Neural cell (in vitro differentiated cells): ENCODE data around the gene BCL7B. TPM values are rescaled to one million over a fixed set of nuclear protein-coding genes. Genes with fewer than 3 reads are reported as not detected.

Experiments used
- H2AFZ ChIP-seq: fragments of 200-600, 300-800 bp; sonication (generic), shearing (Covaris generic); 2 replicates; pipeline ENCODE4 v1.6.0; 2014; ENCODE audit warnings: low read depth, mild to moderate bottlenecking, antibody characterized with exemption, low read length, moderate library complexity
- H3F3A ChIP-seq: fragments of 200-600 bp; shearing (Covaris generic); 2 replicates; pipeline ENCODE4 v1.6.1; 2016; ENCODE audit warnings: mild to moderate bottlenecking, moderate library complexity, mixed read lengths, antibody characterized with exemption, low read length; ENCODE audit not compliant: insufficient read depth, poor library complexity, severe bottlenecking
- H3K27ac ChIP-seq: fragments of 200-600, 300-800 bp; sonication (generic), shearing (Covaris generic); 2 replicates; pipeline ENCODE4 v1.5.1; 2014; ENCODE audit warnings: mild to moderate bottlenecking, low read length, moderate library complexity
- H3K27me3 ChIP-seq: fragments of 300-800, 200-600 bp; sonication (generic), shearing (Covaris generic); 2 replicates; pipeline ENCODE4 v1.6.0; 2014; ENCODE audit warnings: mild to moderate bottlenecking, low read depth, low read length, moderate library complexity; ENCODE audit not compliant: insufficient read depth
- H3K36me3 ChIP-seq: fragments of 300-800, 200-600 bp; sonication (generic), shearing (Covaris generic); 2 replicates; pipeline ENCODE4 v1.5.1; 2014; ENCODE audit warnings: mild to moderate bottlenecking, antibody characterized with exemption, low read length, moderate library complexity; ENCODE audit not compliant: insufficient read depth
- H3K4me2 ChIP-seq: fragments of 300-800, 200-600 bp; sonication (generic), shearing (Covaris generic); 2 replicates; pipeline ENCODE4 v1.6.0; 2014; ENCODE audit warnings: mild to moderate bottlenecking, low read length
- H3K4me3 ChIP-seq: fragments of 300-800, 200-600 bp; sonication (generic), shearing (Covaris generic); 2 replicates; pipeline ENCODE4 v1.5.1; 2014; ENCODE audit warnings: mild to moderate bottlenecking, low read length, moderate library complexity
- H3K79me2 ChIP-seq: fragments of 200-600 bp; shearing (Covaris generic); replicated peaks from 2 replicates; pipeline ENCODE4 v1.6.0; 2014; ENCODE audit warnings: mild to moderate bottlenecking, low read length, moderate library complexity; ENCODE audit not compliant: insufficient read depth
- H3K9ac ChIP-seq: fragments of 300-800, 200-600 bp; sonication (generic), shearing (Covaris generic); 2 replicates; pipeline ENCODE4 v1.6.1; 2016; ENCODE audit warnings: mild to moderate bottlenecking, low read length, mixed read lengths
- H3K9me2 ChIP-seq: fragments of 200-600 bp; shearing (Covaris generic); 2 replicates; pipeline ENCODE4 v1.6.1; 2016; ENCODE audit warnings: mild to moderate bottlenecking, low read length, mixed read lengths; ENCODE audit not compliant: insufficient read depth
- H3K9me3 ChIP-seq: fragments of 200-600, 300-800 bp; sonication (generic), shearing (Covaris generic); 2 replicates; pipeline ENCODE4 v1.6.1; 2016; ENCODE audit warnings: mild to moderate bottlenecking, mixed run types, low read length, moderate library complexity, mixed read lengths
- H4K20me1 ChIP-seq: fragments of 200-600 bp; shearing (Covaris generic); 2 replicates; pipeline ENCODE4 v1.6.1; 2016; ENCODE audit warnings: mild to moderate bottlenecking, mixed run types; ENCODE audit not compliant: insufficient read depth
- CTCF ChIP-seq: fragments of 450-650 bp; IDR thresholded peaks from 2 replicates; pipeline ENCODE4 v1.5.1; 2014; ENCODE audit warnings: antibody characterized with exemption, mild to moderate bottlenecking, moderate library complexity; ENCODE audit not compliant: poor library complexity, severe bottlenecking
- EP300 ChIP-seq: fragments of 450-650 bp; conservative IDR thresholded peaks from 2 replicates; pipeline ENCODE4 v1.6.1; 2014; ENCODE audit warnings: antibody characterized with exemption, mild to moderate bottlenecking, moderate library complexity; ENCODE audit not compliant: poor library complexity, severe bottlenecking
- EZH2 ChIP-seq: fragments of 200-600, 300-800 bp; shearing (Covaris generic), sonication (generic); IDR thresholded peaks from 2 replicates; pipeline ENCODE4 v1.6.1; 2014; ENCODE audit warnings: antibody characterized with exemption, low read length, borderline replicate concordance, mild to moderate bottlenecking; ENCODE audit not compliant: insufficient read depth, poor library complexity, severe bottlenecking
- MXI1 ChIP-seq: fragments of 450-650 bp; conservative IDR thresholded peaks from 2 replicates; pipeline ENCODE4 v1.6.1; 2014; ENCODE audit warnings: antibody characterized with exemption, mild to moderate bottlenecking; ENCODE audit not compliant: poor library complexity, severe bottlenecking
- POLR2AphosphoS5 ChIP-seq: IDR thresholded peaks from 2 replicates; pipeline ENCODE4 v1.6.1; 2012
- RAD21 ChIP-seq: fragments of 450-650 bp; conservative IDR thresholded peaks from 2 replicates; pipeline ENCODE4 v1.6.1; 2014; ENCODE audit warnings: antibody characterized with exemption, mild to moderate bottlenecking, moderate library complexity
- REST ChIP-seq: IDR thresholded peaks from 2 replicates; pipeline ENCODE4 v1.6.1; 2012; ENCODE audit warnings: borderline replicate concordance
- SMC3 ChIP-seq: fragments of 450-650 bp; conservative IDR thresholded peaks from 2 replicates; pipeline ENCODE4 v1.6.1; 2014; ENCODE audit warnings: antibody characterized with exemption, mild to moderate bottlenecking, moderate library complexity; ENCODE audit not compliant: poor library complexity
- TAF1 ChIP-seq: IDR thresholded peaks from 2 replicates; pipeline ENCODE4 v1.6.1; 2012; ENCODE audit warnings: low read depth
- polyA plus RNA-seq: library from polyadenylated mRNA; depleted of rRNA; stranded (reverse); fragments of >200 nt; gene quantifications from 2 replicates; pipeline ENCODE4 v1.2.3, GENCODE V29; 2014

Gene BCL7B
- polyA plus RNA-seq, 1 donor from 2014 or later = 23.6 TPM

DNA sequence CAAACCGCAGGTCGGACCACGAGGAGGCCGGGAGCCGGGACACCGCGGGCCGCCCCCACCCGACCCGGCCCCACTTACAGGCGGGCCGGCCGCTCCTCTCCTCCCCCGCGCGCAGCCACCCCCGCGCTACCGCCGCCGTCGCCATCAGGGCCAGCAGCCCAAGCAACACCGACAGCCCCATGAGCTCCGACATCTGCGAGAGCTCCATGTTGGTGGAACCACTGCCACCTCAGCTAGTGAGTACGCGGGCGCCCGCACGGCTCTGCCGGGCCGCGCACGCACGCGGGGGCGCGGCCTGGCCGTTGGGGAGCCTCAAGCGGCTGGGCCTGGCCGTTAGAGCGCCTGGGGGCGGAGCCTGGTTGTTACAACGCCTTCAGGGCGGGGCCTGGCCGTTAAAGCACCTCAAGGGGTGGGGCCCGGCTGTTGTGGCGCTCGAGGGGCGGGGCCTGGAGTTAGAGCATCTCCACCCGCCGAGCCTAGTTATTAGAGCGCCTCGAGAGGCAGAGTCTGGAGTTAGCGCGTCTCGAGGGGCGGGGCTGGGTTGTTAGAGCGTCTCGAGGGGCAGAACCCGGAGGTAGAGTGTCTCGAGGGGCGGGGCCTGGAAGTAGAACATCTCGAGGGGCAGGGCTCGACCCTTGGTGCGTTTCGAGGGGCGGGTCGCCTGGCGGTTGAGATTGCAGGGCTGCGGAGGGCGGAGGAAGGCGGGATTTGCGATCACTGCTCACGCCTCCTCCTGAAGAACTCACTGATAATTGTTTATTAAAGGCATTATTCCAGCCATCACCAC, 21.0 kb upstream of the BCL7B start, which contains the start of gene TBL2:
Gene TBL2 (minus strand): TSS at position 238 of the 787 bp plus-strand sequence. CDS start 30 bp downstream, at position 208.
- Histone ChIP-seq H3K9ac (peak within 1 kb of the TSS; percentile 84), H3K9me2 (no peaks in the 10 kb centered on the region), H4K20me1 (no peaks in the 10 kb centered on the region), H3K79me2 (peaks cover 12% of the 10 kb centered on the region), H2AFZ (peak within 1 kb of the TSS; percentile 62), H3K27ac (peak within 1 kb of the TSS; percentile 55), H3K4me2 (peak within 1 kb of the TSS; percentile 97), H3K9me3 (no peaks in the 10 kb centered on the region), H3K36me3 (no peaks in the 10 kb centered on the region), H3F3A (no peaks in the 10 kb centered on the region), H3K4me3 (peak within 1 kb of the TSS; percentile 96), H3K27me3 (no peaks in the 10 kb centered on the region)
- TF ChIP-seq EP300 (peak; percentile 19), SMC3 (no peak), RAD21 (no peak), MXI1 (peak; percentile 91), EZH2 (no peak), TAF1 (peak; percentile 95), POLR2AphosphoS5 (peak; percentile 94), CTCF (peak; percentile 42), REST (peak; percentile 86)

GRCh38 chr7:73577627-73578341, 20.3 kb upstream of the BCL7B start:
- peak overlapping the region; percentile 97 for H3K4me2 ChIP-seq
- no peaks in the 10 kb centered on the region for H3K9me2 ChIP-seq
- H3K9ac ChIP-seq = peak overlapping the region; percentile 84
- TF ChIP-seq SMC3 (no peak), EP300 (no peak), RAD21 (no peak), CTCF (no peak), EZH2 (no peak), REST (no peak), TAF1 (no peak), MXI1 (no peak)
- H3K27ac ChIP-seq = peak overlapping the region; percentile 55
- peak overlapping the region; percentile 96 for H3K4me3 ChIP-seq
- no peaks in the 10 kb centered on the region for H3F3A ChIP-seq
- no peaks in the 10 kb centered on the region for H3K9me3 ChIP-seq
- no peaks in the 10 kb centered on the region for H3K36me3 ChIP-seq
- H3K79me2 ChIP-seq = peaks cover 12% of the 10 kb centered on the region
- peak overlapping the region; percentile 60 for H2AFZ ChIP-seq
- no peaks in the 10 kb centered on the region for H3K27me3 ChIP-seq
- H4K20me1 ChIP-seq = no peaks in the 10 kb centered on the region
